GM19239 (cell line): Measurements from ENCODE around the gene TSHR.
"Not testable (repeated sequence)": the region's sequence is repeated elsewhere in the genome, so short reads cannot be mapped to it uniquely, and the experiment has no call there.

Source experiments
- DNase-seq: peaks from one replicate; pipeline ENCODE4 v3.0.0; 2011; ENCODE audit warnings: low spot score; ENCODE audit not compliant: insufficient read length
- FAIRE-seq: peaks from 2 replicates; lab custom pipeline; 2011; peaks lifted over from hg19 to GRCh38; lab: Jason Lieb, UNC

Gene TSHR

DNA sequence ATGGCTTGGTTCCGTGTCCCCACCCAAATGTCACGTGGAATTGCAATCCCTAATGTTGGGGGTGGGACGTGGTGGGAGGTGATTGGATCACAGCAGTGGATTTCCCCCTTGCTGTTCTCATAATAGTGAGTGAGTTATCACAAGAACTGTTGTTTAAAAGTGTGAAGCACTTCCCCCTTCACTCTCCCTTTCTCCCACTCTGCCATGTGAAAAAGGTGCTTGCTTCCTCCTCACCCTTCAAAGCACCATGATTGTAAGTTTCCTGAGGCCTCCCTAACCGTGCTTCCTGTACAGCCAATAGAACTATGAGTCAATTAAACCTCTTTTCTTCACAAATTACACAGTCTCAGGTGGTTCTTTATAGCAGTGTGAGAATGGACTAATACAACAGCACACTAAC lies 8.6 kb upstream of the TSHR start:
- DNase-seq = no peak
- FAIRE-seq = no peak

DNA sequence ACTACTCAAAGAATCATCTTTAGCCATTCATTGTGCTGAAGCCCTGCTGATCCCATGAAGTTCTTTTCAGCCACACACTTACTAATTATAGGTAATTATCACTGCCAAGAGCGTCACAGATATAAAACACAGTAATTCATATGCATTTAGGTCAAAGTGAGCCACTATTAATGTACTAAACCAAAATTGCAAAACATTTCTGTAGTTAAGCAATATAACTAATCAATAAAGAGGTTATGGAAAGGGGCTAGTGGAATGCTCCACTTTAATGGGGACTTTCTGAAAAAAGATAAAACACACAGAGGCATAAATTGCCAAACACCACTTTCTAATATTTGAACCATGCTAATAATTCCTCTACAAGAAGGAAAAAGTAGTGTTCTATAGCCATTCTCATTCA lies 7.1 kb upstream of the TSHR start:
- FAIRE-seq (no peak), DNase-seq (no peak)

DNA sequence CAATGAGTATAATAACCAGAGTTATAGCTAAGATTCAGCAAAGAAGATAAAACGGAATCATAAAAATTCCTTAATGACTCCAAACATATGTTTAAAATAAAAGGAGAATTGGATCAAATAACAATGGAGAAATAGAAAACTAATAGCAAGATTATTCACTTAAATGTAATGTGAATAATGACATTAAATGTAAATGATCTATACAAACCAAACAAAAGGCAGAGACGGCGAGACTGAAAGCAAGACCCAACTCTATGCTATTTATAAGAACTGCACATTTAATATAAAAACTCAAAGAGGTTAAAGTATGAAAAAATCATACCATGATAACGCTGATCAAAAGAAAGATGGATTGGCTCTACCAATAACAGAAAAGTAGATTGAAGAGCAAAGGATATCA lies 3.9 kb upstream of the TSHR start:
- FAIRE-seq (no peak), DNase-seq (no peak)

DNA sequence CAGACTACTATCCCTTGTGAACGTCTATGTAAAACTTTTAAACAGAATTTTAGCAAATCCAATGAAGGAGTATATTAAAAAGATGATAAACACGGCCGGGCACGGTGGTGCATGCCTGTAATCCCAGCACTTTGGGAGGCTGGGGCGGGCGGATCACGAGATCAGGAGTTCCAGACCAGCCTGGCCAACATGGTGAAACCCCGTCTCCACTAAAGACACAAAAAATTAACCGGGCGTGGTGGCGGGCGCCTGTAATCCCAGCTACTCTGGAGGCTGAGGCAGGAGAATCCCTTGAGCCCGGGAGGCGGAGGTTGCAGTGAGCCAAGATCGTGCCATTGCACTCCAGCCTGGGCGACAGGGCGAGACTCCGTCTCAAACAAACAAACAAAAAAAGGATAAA lies 2.2 kb upstream of the TSHR start:
- FAIRE-seq, DNase-seq: not testable (repeated sequence)

DNA sequence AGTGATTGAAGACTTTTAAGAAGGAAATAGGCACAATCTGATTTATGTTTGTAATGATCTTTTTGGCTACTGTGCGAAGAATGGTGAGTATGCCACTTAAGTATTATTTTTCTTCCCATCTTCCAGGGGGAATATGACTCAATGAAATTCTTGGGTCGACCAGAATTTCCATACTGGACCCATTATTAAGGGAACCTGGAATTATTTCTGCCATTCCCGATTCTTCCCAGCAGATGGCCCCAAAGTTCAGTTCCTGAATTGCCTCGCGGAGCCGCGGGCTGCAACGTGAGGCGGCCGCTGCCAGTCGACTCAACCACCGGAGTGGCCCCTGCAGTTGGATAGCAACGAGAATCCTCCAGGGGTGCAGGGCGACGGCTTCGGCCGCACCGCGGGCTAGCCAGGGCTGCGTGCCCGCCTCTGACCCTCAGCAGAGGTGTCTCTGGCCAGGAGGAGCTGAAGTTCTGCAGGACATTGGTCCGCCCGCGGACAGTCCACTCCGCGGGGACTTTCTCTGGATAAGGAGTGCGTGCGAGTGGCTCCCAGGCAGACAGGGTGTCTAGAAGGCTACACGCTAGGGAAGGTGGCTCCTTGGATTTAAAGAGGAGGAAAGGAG lies 628 bp upstream of the TSHR start:
- peak; percentile 88 for FAIRE-seq

DNA sequence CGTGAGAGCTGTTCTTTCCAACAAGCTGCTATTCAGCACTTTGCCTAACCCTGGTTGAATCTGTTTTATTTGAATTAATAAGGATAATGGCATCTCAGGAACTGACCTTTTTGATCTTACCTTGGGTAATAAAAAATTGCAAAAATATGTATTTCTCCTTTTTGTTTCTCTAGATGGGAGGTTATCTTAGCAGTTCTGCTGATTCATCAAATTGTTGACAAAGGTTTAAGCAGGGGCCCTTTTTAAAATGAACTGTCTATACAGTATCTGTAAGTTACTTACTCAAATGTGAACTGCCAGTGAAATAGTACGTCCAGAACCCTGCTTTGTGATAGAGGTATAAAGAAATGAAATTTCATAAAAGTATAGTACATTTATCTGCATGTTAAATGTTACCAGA lies 681 bp downstream of the TSHR start:
- DNase-seq (no peak), FAIRE-seq (no peak)

More for the DNA sequence above, 628 bp upstream of the TSHR start:
- peak; percentile 28 for DNase-seq

DNA sequence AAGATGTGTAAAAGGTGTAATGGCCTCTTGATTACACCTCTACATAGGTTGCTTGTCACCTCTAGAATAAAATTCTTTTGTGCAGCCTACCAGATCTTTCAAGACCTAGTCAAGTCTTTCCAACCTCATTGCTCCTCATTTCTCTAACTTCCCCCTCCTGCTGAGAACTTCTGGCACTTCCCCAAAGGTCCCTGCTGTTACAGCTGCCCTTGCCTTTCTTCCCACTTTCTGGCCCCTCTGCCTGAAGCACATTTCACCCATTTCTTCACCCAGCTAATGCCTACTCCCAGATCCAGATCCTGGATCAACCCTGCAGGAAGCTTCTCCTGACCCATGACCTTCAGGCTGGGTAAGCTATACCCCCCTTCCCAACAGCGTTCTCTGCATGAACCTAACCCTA lies 1.5 kb downstream of the TSHR start:
- no peak for DNase-seq
- FAIRE-seq = peak; percentile 8

DNA sequence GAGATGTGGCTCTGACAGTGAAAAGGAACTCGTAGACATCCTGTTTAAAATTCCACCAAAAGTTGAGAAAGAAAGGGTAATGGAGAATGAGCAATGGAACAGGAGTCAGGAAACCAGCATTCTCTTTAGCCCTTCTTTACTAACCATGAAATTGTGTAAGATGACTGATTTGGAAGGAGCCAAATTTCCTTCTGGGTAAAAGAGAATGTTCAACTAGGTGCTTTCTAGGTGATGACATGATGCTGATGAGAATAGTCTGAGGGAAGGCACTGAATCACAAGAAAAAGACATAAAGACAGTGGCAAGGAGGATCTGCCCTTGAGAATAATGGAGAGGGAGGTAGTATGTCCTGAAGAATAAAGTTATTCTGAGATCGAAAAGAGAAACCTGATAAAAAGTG lies 2.2 kb downstream of the TSHR start:
- DNase-seq (no peak), FAIRE-seq (no peak)

DNA sequence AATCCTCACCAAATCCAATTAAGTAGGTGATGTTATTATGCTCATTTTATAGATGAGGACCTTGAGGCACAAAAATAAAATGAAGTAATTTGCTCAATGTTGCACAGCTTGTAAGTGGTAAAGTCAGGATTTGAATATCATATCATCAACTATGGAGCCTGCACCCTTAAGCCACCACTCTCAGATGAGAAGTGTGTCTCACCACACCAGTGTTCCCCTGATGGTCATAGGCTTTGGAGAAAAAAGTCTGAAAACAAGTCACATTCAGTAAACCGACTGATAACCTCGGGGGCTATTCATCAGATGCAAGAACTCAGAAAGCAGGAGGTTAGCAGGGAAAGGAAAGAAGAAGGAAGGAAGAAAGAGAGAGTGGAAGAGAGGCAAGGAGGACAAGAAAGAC lies 2.8 kb downstream of the TSHR start:
- no peak for DNase-seq

DNA sequence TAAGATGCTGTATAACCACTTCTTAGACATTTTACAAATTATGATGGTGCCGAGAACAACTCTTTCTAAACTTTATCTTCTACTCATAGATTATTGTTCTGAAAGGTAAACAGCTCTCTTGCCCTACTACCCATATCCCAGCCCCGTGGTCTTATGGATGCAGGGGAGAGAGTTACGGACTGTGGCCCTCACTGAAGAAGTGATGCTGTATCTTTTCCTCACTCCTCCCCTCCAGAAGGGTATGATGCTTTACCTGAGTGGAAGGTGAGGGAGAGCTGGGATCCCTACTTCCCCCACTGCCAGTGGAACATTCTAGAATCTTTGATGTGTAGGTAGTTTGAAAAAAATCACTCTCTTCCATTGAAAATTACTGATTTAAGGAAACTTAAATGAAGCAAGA lies 3.5 kb downstream of the TSHR start:
- FAIRE-seq = no peak

More for the DNA sequence above, 2.8 kb downstream of the TSHR start:
- no peak for FAIRE-seq

DNA sequence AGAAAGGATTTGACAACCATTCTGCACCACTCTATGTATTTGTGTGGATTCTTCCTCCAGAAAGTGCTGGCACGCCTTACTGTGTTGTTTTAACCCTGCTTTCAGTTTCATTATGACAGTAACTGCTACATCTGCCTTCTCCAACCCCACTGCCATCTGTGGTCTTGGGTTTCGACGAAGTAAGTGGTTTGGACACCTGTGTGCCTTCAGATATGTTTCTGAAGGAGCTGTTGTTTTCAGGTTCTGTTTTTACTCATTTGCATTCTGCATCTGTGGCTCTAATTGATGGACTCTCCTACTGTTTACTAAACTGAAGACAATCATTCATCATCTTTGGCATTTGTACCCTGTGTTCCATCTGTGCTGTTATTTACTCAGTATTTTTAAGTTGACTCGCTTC lies 4.1 kb downstream of the TSHR start:
- DNase-seq = peak; percentile 56
- FAIRE-seq = peak; percentile 98

More for the DNA sequence above, 3.5 kb downstream of the TSHR start:
- no peak for DNase-seq

DNA sequence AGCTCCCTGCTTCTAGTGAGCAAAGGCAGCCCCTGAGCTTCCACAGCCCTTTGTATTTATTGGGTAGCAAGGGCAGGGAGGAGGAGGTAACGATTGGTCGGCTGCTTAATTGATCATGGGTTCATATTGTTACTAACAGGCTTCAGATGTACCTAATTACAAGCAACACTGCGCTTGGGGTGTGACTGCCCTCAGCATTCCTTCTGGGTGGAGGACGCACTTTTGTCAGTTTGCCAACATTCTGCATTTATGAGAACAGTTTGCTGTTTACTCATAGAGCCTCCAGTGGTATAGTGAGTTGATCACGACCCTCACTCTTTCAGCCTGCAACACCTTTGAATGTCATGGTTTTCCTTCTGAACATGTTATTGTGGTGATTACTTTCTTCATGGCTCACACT lies 9.6 kb downstream of the TSHR start:
- no peak for DNase-seq
- no peak for FAIRE-seq

DNA sequence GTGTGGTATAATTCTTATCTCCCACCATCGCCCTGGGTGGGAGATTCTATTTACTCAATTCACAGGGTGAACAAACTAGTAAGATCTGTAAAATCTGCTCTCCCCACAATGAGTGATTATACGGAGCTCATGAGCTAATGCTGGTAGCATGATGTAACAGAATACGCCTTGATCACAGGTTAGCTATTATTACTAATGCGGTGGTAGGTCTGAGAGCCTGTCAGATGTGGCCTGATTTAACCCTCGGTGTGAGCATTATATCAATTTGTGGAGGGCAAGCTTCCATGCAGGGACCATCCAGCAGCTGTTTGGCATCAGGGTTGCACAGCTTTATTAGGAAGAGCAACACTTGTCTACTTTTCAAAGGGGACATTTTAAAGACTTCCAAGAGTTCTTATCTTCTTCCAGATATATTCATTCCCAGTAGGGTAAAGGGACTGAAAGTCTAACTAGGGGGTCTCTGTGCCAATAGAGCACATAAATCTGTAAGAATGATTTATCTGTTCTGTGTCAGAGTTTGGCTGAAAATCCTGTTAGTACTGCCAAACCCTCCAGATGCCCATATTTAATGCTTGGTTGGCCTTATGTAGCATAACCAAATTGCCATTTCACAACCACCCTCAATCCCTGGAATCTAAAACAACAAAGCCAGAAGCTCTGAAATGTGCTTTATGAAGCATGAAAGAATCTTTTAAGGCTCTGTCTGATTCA lies 18.7 kb downstream of the TSHR start:
- FAIRE-seq = no peak
- DNase-seq = no peak

DNA sequence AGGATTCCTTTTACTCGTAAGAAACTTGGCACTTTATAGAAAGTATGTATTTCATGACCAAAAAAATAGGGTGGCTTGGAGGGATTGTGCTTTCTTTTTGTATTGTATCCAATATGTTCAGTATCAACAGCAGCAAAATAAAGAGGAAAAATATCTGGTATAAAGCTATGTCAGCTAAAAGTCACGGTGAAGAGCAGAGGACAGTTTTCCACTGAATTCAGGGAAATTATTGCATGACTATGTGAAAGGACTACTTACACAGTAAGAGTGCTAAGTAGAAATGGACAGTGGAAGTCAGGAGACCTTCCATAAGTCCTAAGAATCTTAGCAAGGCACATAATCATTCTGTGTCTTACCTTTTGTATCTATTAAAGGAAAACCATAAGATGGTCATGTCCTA lies 19.3 kb downstream of the TSHR start:
- DNase-seq (no peak), FAIRE-seq (no peak)

DNA sequence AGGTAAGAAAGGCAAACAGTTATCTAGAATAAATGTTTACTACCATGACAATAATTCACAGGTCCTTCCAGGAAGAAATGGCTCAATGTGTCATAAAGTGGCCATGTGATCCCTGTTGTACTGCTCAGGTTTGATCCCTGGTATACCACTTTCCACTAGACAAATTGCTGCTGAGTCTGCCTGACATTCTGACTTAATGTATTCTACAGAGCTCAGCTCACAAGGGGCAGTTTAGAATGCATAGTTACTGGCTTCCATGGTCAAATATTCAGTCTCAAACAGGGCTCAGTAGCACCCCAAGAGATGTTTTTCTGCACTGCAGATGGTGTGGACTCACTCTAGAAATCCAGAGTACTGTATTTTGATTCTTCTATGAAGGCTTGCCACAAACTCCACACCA lies 21.8 kb downstream of the TSHR start:
- FAIRE-seq (no peak), DNase-seq (no peak)

DNA sequence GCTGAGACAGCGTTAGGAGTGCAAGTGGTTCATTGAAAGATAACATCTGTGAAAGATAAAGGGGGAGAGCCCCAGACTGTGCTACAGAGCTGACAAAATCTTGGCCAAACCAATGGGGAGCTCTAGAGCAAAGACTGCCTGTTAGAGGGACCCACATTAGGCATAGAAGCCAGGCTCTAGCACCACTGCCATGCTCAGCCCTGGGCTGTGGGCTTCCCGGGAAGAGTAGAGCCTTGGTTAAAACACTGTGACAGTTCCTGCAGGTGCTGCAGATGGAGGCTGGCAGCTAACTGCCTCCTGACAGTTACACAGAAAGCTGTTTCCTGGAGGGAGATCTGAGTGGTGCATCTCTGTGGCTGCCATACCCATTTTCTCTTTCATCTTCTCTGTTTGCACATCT lies 23.0 kb downstream of the TSHR start:
- DNase-seq (no peak), FAIRE-seq (no peak)

DNA sequence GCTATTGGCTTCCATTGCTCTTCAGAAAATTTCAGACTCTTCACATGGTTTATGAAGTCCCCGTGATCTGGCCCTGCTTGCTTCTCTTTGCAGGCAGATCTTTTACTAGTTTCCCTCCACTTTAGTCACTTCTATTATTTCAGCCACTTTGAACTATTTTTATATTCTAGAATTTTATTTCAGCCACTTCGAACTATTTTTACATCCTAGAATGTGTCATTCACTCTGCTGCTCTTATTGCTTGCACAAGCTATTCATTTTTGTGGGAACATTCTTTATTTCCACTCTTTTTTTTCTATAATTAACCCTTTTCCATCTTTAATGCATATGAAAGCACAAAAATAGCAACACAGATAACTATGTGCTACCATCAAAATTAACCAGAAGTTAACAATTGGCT lies 24.5 kb downstream of the TSHR start:
- no peak for FAIRE-seq
- DNase-seq = no peak

DNA sequence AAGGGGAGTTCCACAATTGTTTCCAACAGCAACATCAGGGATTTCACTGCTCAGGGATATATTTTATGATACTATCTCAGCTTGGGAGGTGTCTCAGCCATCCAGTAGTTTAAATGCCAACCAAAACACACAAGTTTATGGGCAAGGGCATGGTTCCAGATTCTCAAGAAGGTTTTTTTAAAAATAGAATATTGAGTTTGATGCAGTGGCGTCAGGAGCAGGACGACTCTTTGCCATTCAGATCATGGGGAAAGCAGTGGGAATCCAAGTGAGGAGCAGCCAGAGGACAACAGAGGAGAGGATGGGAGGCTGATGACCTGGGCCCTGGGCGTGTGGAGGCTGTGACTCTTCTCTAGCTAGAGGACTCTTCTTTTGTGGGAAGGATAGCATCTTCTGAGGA lies 25.7 kb downstream of the TSHR start:
- FAIRE-seq (no peak), DNase-seq (no peak)

DNA sequence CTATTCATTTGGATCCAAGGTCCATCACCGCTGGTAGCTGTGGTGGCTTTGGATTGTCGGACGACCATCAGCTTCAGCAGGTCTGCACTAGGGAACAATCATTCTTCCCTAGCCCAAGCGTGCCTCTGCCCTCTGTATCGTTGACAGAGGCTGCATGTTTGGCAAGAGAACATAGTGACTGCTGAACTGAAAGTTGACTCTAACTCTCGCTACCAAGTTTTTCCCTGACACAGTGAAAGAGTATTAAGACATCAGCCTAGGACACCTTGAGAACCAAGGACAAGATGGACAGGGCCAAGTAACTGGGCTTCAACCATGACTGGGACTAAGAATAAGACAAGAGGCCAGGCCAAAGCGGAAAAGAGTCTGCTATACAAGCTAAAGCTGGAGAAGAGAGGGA lies 26.3 kb downstream of the TSHR start:
- FAIRE-seq (no peak), DNase-seq (no peak)

DNA sequence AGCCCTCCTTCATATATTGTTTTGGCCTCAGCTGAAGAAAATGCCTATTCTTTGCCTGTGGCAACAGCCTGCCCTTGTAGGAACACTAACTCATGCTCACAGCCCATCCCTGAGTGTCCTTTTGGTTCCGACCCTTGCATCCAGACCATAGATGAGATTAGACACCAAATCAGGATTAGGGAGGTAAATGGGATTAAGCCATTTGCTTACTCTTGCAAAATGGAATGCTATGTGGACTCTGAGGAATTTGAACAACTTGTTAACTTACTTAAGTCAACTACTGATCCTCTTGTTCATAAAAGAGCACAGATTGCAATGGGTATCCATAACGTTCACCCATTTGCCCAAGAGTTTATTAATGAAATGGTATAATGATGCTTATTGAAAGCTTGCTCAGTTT lies 27.3 kb downstream of the TSHR start:
- no peak for FAIRE-seq
- DNase-seq = no peak

DNA sequence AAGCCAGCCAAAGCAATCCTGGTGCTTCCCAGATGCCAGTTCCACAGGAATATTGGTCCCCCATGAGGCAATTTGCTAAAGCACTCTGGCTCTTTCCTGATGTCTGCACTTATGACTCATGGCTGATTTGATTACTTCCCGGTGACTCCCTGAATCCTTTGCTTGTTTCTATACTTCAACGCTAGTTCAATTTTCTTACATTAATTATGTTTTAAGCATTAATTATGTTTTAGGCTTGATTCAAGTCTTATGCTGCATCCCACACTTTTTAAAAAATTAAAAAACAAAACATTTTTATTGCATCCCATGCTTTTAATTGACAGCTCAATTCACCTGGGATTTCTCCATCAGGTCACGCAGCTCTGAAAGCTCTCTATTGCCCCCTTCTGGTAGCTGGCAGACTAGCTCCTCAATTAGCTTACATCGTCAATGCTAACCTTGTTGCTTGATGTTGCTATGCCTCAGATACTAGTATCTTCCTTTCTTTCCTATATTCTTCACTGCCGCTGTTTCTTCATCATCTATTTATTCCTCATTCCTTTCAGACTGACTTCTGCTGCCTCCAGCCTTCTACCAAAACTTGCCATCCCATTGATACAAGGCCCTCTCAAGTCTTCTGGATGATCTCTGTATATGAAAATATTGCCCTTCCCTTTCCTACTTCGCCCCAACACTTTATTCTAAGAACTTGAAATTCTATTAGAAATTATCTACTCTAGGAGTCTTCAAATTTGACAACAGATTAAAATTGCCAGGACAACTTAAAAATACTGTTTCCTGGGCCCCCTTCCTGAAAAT lies 32.0 kb downstream of the TSHR start:
- peak; percentile 95 for FAIRE-seq
- peak; percentile 34 for DNase-seq
